ENCODE results near the gene FPR1.
A peak's percentile ranks its signal among the peaks of the same experiment; 100 is the strongest.
"Not testable (repeated sequence)": the region's sequence is repeated elsewhere in the genome, so short reads cannot be mapped to it uniquely, and the experiment has no call there.

Gene FPR1

GRCh38 chr19:51779703-51780102 is 28.0 kb upstream of the FPR1 start:
- Histone ChIP-seq H3K9me3 (ENCODE audit: control extremely low read depth in 1 of 5, control insufficient read depth in 4 of 5, insufficient read depth in 2 of 5, low read depth in 1 of 5, low read length in 4 of 5) (no peaks in the 10 kb centered on the region), H3K27ac (ENCODE audit: insufficient read depth in 1 of 2, low read depth in 1 of 2, low read length in 2 of 2, poor library complexity in 1 of 2, severe bottlenecking in 2 of 2) (no peak overlapping the region), H3K4me1 (ENCODE audit: control extremely low read depth in 1 of 4, control insufficient read depth in 4 of 4, insufficient read depth in 4 of 4, low read length in 3 of 4) (peaks cover 0 to 4% (median under 1%) of the 10 kb centered on the region in 4 experiments), H3K27me3 (replicated peaks in 2 of 5; ENCODE audit: control insufficient read depth in 4 of 5, insufficient read depth in 5 of 5, low read length in 4 of 5) (peaks cover 0 to 23% (median 6%) of the 10 kb centered on the region in 5 experiments), H3K36me3 (ENCODE audit: control insufficient read depth in 4 of 4, insufficient read depth in 4 of 4, low read length in 3 of 4) (no peaks in the 10 kb centered on the region), H3K4me3 (ENCODE audit: control insufficient read depth in 1 of 7, extremely low read depth in 1 of 7, insufficient read depth in 4 of 7, low read depth in 2 of 7, low read length in 6 of 7) (no peak overlapping the region)
- CTCF ChIA-PET = no interaction called here
- no peak for DNase-seq
- WGBS (ENCODE audit: insufficient coverage) = no CpG with 5 or more reads among the region's 2 CpGs
- POLR2A ChIA-PET = no interaction called here

DNA sequence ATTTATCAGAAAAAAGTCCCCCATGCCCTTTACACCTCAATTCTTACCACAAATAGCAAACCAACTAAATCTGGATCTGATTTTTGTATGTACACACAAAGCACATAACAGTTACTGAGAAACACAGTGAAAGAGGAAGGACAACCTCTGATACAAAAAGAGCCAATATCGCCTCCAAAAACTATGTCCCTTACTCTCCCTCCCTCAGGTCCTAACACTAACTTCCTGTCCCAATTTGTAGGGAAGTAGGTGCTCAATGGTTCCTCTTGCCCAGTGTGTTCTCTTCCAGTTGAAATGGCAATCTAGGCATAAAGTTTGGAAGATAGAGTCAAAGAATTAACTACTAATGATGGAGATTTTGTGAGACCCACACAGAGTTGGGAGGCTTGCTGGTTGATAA is 27.5 kb upstream of the FPR1 start:
- ChIA-PET POLR2A (no interaction called here), CTCF (interaction anchor here (1.3 kb wide), 1 partner anchor 26 kb away, joined by 3 read pairs; no protein-coding TSS in a partner anchor)
- Histone ChIP-seq H3K27me3 (replicated peaks in 2 of 5; ENCODE audit: control insufficient read depth in 4 of 5, insufficient read depth in 5 of 5, low read length in 4 of 5) (peaks cover 0 to 23% (median 6%) of the 10 kb centered on the region in 5 experiments), H3K36me3 (ENCODE audit: control insufficient read depth in 4 of 4, insufficient read depth in 4 of 4, low read length in 3 of 4) (no peaks in the 10 kb centered on the region), H3K4me3 (ENCODE audit: control insufficient read depth in 1 of 7, extremely low read depth in 1 of 7, insufficient read depth in 4 of 7, low read depth in 2 of 7, low read length in 6 of 7) (no peak overlapping the region), H3K27ac (ENCODE audit: insufficient read depth in 1 of 2, low read depth in 1 of 2, low read length in 2 of 2, poor library complexity in 1 of 2, severe bottlenecking in 2 of 2) (no peak overlapping the region), H3K9me3 (ENCODE audit: control extremely low read depth in 1 of 5, control insufficient read depth in 4 of 5, insufficient read depth in 2 of 5, low read depth in 1 of 5, low read length in 4 of 5) (no peaks in the 10 kb centered on the region), H3K4me1 (ENCODE audit: control extremely low read depth in 1 of 4, control insufficient read depth in 4 of 4, insufficient read depth in 4 of 4, low read length in 3 of 4) (peaks cover 0 to 4% (median under 1%) of the 10 kb centered on the region in 4 experiments)
- no CpG with 5 or more reads among the region's 1 CpG for WGBS (ENCODE audit: insufficient coverage)
- DNase-seq = no peak

- Histone ChIP-seq H3K27me3 (replicated peaks in 2 of 5; ENCODE audit: control insufficient read depth in 4 of 5, insufficient read depth in 5 of 5, low read length in 4 of 5) (peaks cover 0 to 23% (median 5%) of the 10 kb centered on the region in 5 experiments), H3K9me3 (ENCODE audit: control extremely low read depth in 1 of 5, control insufficient read depth in 4 of 5, insufficient read depth in 2 of 5, low read depth in 1 of 5, low read length in 4 of 5) (peaks cover 0 to 3% (median 0%) of the 10 kb centered on the region in 5 experiments), H3K4me1 (ENCODE audit: control extremely low read depth in 1 of 4, control insufficient read depth in 4 of 4, insufficient read depth in 4 of 4, low read length in 3 of 4) (peaks cover 0 to 4% (median 0%) of the 10 kb centered on the region in 4 experiments), H3K4me3 (ENCODE audit: control insufficient read depth in 1 of 7, extremely low read depth in 1 of 7, insufficient read depth in 4 of 7, low read depth in 2 of 7, low read length in 6 of 7) (peak overlapping the region in 1 of 7 experiments; percentile 19), H3K27ac (ENCODE audit: insufficient read depth in 1 of 2, low read depth in 1 of 2, low read length in 2 of 2, poor library complexity in 1 of 2, severe bottlenecking in 2 of 2) (no peak overlapping the region), H3K36me3 (ENCODE audit: control insufficient read depth in 4 of 4, insufficient read depth in 4 of 4, low read length in 3 of 4) (no peaks in the 10 kb centered on the region)
- POLR2A ChIA-PET = interaction anchor here (1.0 kb wide), 1 partner anchor 74 kb away, joined by 3 read pairs; no protein-coding TSS in a partner anchor
- 43% methylated on average over 19 of the region's 23 CpGs for WGBS (ENCODE audit: insufficient coverage)
- peak; percentile 87 to 92 (median 88) for DNase-seq
- CTCF ChIA-PET = interaction anchor here (0.6 to 1.8 kb wide), 29 partner anchors 10 to 304 kb away, joined by 3 to 11 read pairs (median 4); partner anchors contain the start of gene FPR1
Measured at GRCh38 chr19:51777570-51778462, 26.1 kb upstream of the FPR1 start.

GRCh38 chr19:51776561-51776960 is 24.9 kb upstream of the FPR1 start:
- H3K27me3 ChIP-seq (replicated peaks in 2 of 5; ENCODE audit: control insufficient read depth in 4 of 5, insufficient read depth in 5 of 5, low read length in 4 of 5) = peaks cover 0 to 21% (median 2%) of the 10 kb centered on the region in 5 experiments
- POLR2A ChIA-PET; H3K4me3 ChIP-seq (ENCODE audit: control insufficient read depth in 1 of 7, extremely low read depth in 1 of 7, insufficient read depth in 4 of 7, low read depth in 2 of 7, low read length in 6 of 7); H3K9me3 ChIP-seq (ENCODE audit: control extremely low read depth in 1 of 5, control insufficient read depth in 4 of 5, insufficient read depth in 2 of 5, low read depth in 1 of 5, low read length in 4 of 5); DNase-seq; H3K27ac ChIP-seq (ENCODE audit: insufficient read depth in 1 of 2, low read depth in 1 of 2, low read length in 2 of 2, poor library complexity in 1 of 2, severe bottlenecking in 2 of 2); H3K36me3 ChIP-seq (ENCODE audit: control insufficient read depth in 4 of 4, insufficient read depth in 4 of 4, low read length in 3 of 4): not testable (repeated sequence)
- 100% methylated on average over 1 of the region's 1 CpG for WGBS (ENCODE audit: insufficient coverage)
- H3K4me1 ChIP-seq (ENCODE audit: control extremely low read depth in 1 of 4, control insufficient read depth in 4 of 4, insufficient read depth in 4 of 4, low read length in 3 of 4) = peaks cover 2 to 12% (median 5%) of the 10 kb centered on the region in 4 experiments
- CTCF ChIA-PET = interaction anchor here (1.2 to 1.8 kb wide), 5 partner anchors 23 to 77 kb away, joined by 3 to 8 read pairs (median 4); partner anchors contain the start of gene FPR1

- Histone ChIP-seq H3K4me1 (ENCODE audit: control extremely low read depth in 1 of 4, control insufficient read depth in 4 of 4, insufficient read depth in 4 of 4, low read length in 3 of 4) (peaks cover 7 to 24% (median 10%) of the 10 kb centered on the region in 4 experiments), H3K36me3 (ENCODE audit: control insufficient read depth in 4 of 4, insufficient read depth in 4 of 4, low read length in 3 of 4) (peaks cover 0 to 5% (median 0%) of the 10 kb centered on the region in 4 experiments), H3K27ac (ENCODE audit: insufficient read depth in 1 of 2, low read depth in 1 of 2, low read length in 2 of 2, poor library complexity in 1 of 2, severe bottlenecking in 2 of 2) (no peak overlapping the region), H3K9me3 (ENCODE audit: control extremely low read depth in 1 of 5, control insufficient read depth in 4 of 5, insufficient read depth in 2 of 5, low read depth in 1 of 5, low read length in 4 of 5) (peaks cover 0 to 7% (median 0%) of the 10 kb centered on the region in 5 experiments), H3K27me3 (replicated peaks in 2 of 5; ENCODE audit: control insufficient read depth in 4 of 5, insufficient read depth in 5 of 5, low read length in 4 of 5) (no peaks in the 10 kb centered on the region), H3K4me3 (ENCODE audit: control insufficient read depth in 1 of 7, extremely low read depth in 1 of 7, insufficient read depth in 4 of 7, low read depth in 2 of 7, low read length in 6 of 7) (no peak overlapping the region)
- ChIA-PET CTCF (no interaction called here), POLR2A (no interaction called here)
- 40% methylated on average over 1 of the region's 6 CpGs for WGBS (ENCODE audit: insufficient coverage)
- DNase-seq = no peak
Measured at GRCh38 chr19:51772977-51773376, 21.3 kb upstream of the FPR1 start.

- Histone ChIP-seq H3K36me3 (ENCODE audit: control insufficient read depth in 4 of 4, insufficient read depth in 4 of 4, low read length in 3 of 4) (peaks cover 0 to 5% (median 0%) of the 10 kb centered on the region in 4 experiments), H3K9me3 (ENCODE audit: control extremely low read depth in 1 of 5, control insufficient read depth in 4 of 5, insufficient read depth in 2 of 5, low read depth in 1 of 5, low read length in 4 of 5) (peaks cover 0 to 7% (median 0%) of the 10 kb centered on the region in 5 experiments), H3K27ac (ENCODE audit: insufficient read depth in 1 of 2, low read depth in 1 of 2, low read length in 2 of 2, poor library complexity in 1 of 2, severe bottlenecking in 2 of 2) (no peak overlapping the region), H3K4me3 (ENCODE audit: control insufficient read depth in 1 of 7, extremely low read depth in 1 of 7, insufficient read depth in 4 of 7, low read depth in 2 of 7, low read length in 6 of 7) (peak overlapping the region in 3 of 7 experiments; percentile 0 to 37 (median 6)), H3K27me3 (replicated peaks in 2 of 5; ENCODE audit: control insufficient read depth in 4 of 5, insufficient read depth in 5 of 5, low read length in 4 of 5) (no peaks in the 10 kb centered on the region), H3K4me1 (ENCODE audit: control extremely low read depth in 1 of 4, control insufficient read depth in 4 of 4, insufficient read depth in 4 of 4, low read length in 3 of 4) (peaks cover 7 to 39% (median 14%) of the 10 kb centered on the region in 4 experiments)
- peak; percentile 19 to 80 (median 77) for DNase-seq
- CTCF ChIA-PET = interaction anchor here (0.7 to 0.8 kb wide), 3 partner anchors 102 to 304 kb away, joined by 3 to 4 read pairs (median 4); no protein-coding TSS in a partner anchor
- POLR2A ChIA-PET = no interaction called here
- WGBS (ENCODE audit: insufficient coverage) = 0% methylated on average over 8 of the region's 10 CpGs
Measured at GRCh38 chr19:51771376-51772130, 19.9 kb upstream of the FPR1 start.

Data from common myeloid progenitor, CD34-positive (primary cell).